Measurements from ENCODE around the gene EEA1. TPM values are rescaled to one million over a fixed set of nuclear protein-coding genes. Genes with fewer than 3 reads are reported as not detected.

EEA1 gene
- polyA plus RNA-seq, 4 donors = 14.8 to 19.9 (median 18.7) TPM

- DNase-seq (ENCODE audit: low read depth in 4 of 4, low spot score in 3 of 4) = no peak
Measured at GRCh38 chr12:92726850-92727249, 202.2 kb downstream of the EEA1 start.

- no peak for DNase-seq (ENCODE audit: low read depth in 4 of 4, low spot score in 3 of 4)
Measured at GRCh38 chr12:92722897-92723296, 206.2 kb downstream of the EEA1 start.

GRCh38 chr12:92721656-92722055 is 207.4 kb downstream of the EEA1 start:
- no peak for DNase-seq (ENCODE audit: low read depth in 4 of 4, low spot score in 3 of 4)

GRCh38 chr12:92721130-92721529 is 208.0 kb downstream of the EEA1 start:
- no peak for DNase-seq (ENCODE audit: low read depth in 4 of 4, low spot score in 3 of 4)

Other genes with a start within 250 kb of the EEA1 start
- gene PLEKHG7, start 226.3 kb downstream of the EEA1 start, polyA plus RNA-seq (ENCODE audit: insufficient read length in 4 of 4) = 1 to 10 TPM in 1 of 4 donors, under 1 TPM in 2, not detected in 1; 0.50 to 1.0 (median 0.66) TPM